IMR-90 (cell line): ENCODE data around the gene CYFIP1. TPM values are rescaled to one million over a fixed set of nuclear protein-coding genes. Genes with fewer than 3 reads are reported as not detected.
A peak's percentile ranks its signal among the peaks of the same experiment; 100 is the strongest.

Source experiments
- ATAC-seq: fragments of 200-7000 bp; cut with Tn5 transposase; 2 replicates; pipeline ENCODE4 v1.9.1; 2020; ENCODE audit warnings: low read depth, mild to moderate bottlenecking, moderate library complexity
- BruUV-seq: library from RNA; stranded (reverse); fragments of 400-500 nt; replicated peaks from 2 replicates; lab custom pipeline; 2021; lab: Mats Ljungman, UMichigan
- CTCF ChIA-PET: fragments of 300-600 bp; formaldehyde crosslinking; extraction: SDS; loops from one replicate; lab custom pipeline; 2021; ENCODE audit warnings: antibody characterized with exemption; lab: Yijun Ruan, JAX
- POLR2A ChIA-PET: fragments of 300-600 bp; sonication (Branson Sonifier 250); formaldehyde crosslinking; loops from one replicate; lab custom pipeline; 2022; ENCODE audit warnings: antibody characterized with exemption; ENCODE audit not compliant: unreplicated experiment; lab: Charles Lee
- DNase-seq: peaks from one replicate; pipeline ENCODE4 v3.0.0; 2013
- H2AFZ ChIP-seq: replicated peaks from 2 replicates; pipeline ENCODE3; 2013; ENCODE audit warnings: low read length, mild to moderate bottlenecking; ENCODE audit not compliant: poor library complexity
- H2AK5ac ChIP-seq: 2 replicates; pipeline ENCODE4 v1.6.1; 2013; ENCODE audit warnings: low read depth, low read length, inconsistent platforms
- H2AK9ac ChIP-seq: replicated peaks from 2 replicates; pipeline ENCODE3; 2013; ENCODE audit warnings: mild to moderate bottlenecking, low read depth, low read length, moderate library complexity; ENCODE audit not compliant: poor library complexity
- H2BK120ac ChIP-seq: 2 replicates; pipeline ENCODE4 v1.6.1; 2013; ENCODE audit warnings: low read depth, low read length, inconsistent platforms
- H2BK15ac ChIP-seq: 3 replicates; pipeline ENCODE4 v1.6.1; 2013; ENCODE audit warnings: low read depth, low read length, inconsistent platforms
- H2BK20ac ChIP-seq: 2 replicates; pipeline ENCODE4 v1.6.1; 2013; ENCODE audit warnings: low read depth, mild to moderate bottlenecking, inconsistent platforms, low read length, moderate library complexity
- H2BK5ac ChIP-seq: 2 replicates; pipeline ENCODE4 v1.6.1; 2013; ENCODE audit warnings: mild to moderate bottlenecking, low read depth, low read length, inconsistent platforms; ENCODE audit not compliant: poor library complexity, severe bottlenecking
- H3K14ac ChIP-seq: replicated peaks from 2 replicates; pipeline ENCODE4 v1.6.1; 2013; ENCODE audit warnings: low read depth, low read length, inconsistent platforms
- H3K18ac ChIP-seq: 2 replicates; pipeline ENCODE4 v1.6.1; 2013; ENCODE audit warnings: low read depth, low read length, control low read depth
- H3K23ac ChIP-seq: 2 replicates; pipeline ENCODE4 v1.6.1; 2013; ENCODE audit warnings: low read depth, low read length, inconsistent platforms
- H3K27ac ChIP-seq: 2 replicates; pipeline ENCODE4 v1.5.1; 2013; ENCODE audit warnings: mild to moderate bottlenecking, control low read depth, low read length; ENCODE audit not compliant: insufficient read depth
- H3K27me3 ChIP-seq: 2 replicates; pipeline ENCODE4 v1.6.1; 2013; ENCODE audit warnings: low read length; ENCODE audit not compliant: control insufficient read depth, insufficient read depth
- H3K36me3 ChIP-seq: 2 replicates; pipeline ENCODE4 v1.6.1; 2013; ENCODE audit warnings: low read length, mixed read lengths; ENCODE audit not compliant: control insufficient read depth, insufficient read depth
- H3K4ac ChIP-seq: 2 replicates; pipeline ENCODE4 v1.6.1; 2013; ENCODE audit warnings: low read depth, low read length, inconsistent platforms
- H3K4me1 ChIP-seq: 2 replicates; pipeline ENCODE4 v1.6.1; 2013; ENCODE audit warnings: low read length, mixed read lengths; ENCODE audit not compliant: control insufficient read depth, insufficient read depth
- H3K4me2 ChIP-seq: 2 replicates; pipeline ENCODE4 v1.6.1; 2013; ENCODE audit warnings: low read depth, mild to moderate bottlenecking, control low read depth, low read length, moderate library complexity
- H3K4me3 ChIP-seq: 2 replicates; pipeline ENCODE4 v1.5.1; 2013; ENCODE audit warnings: low read depth, mild to moderate bottlenecking, control low read depth, low read length, moderate library complexity; ENCODE audit not compliant: insufficient read depth
- H3K56ac ChIP-seq: 2 replicates; pipeline ENCODE4 v1.6.1; 2013; ENCODE audit warnings: low read length, inconsistent platforms; ENCODE audit not compliant: insufficient read depth; ENCODE audit errors: extremely low read depth
- H3K79me1 ChIP-seq, 2 experiments: 2 replicates each; pipeline ENCODE4 v1.6.1; 2013; ENCODE audit warnings: low read length in 2 of 2, inconsistent platforms in 1 of 2, low read depth in 1 of 2
- H3K9ac ChIP-seq: 2 replicates; pipeline ENCODE4 v1.6.1; 2013; ENCODE audit warnings: low read depth, low read length, control low read depth
- H3K9me1 ChIP-seq: 2 replicates; pipeline ENCODE4 v1.6.1; 2013; ENCODE audit warnings: low read length, inconsistent platforms; ENCODE audit not compliant: insufficient read depth
- H3K9me3 ChIP-seq: 2 replicates; pipeline ENCODE4 v1.6.1; 2013; ENCODE audit warnings: low read length; ENCODE audit not compliant: control insufficient read depth, insufficient read depth
- H4K20me1 ChIP-seq: 2 replicates; pipeline ENCODE4 v1.6.1; 2013; ENCODE audit warnings: low read length, inconsistent platforms; ENCODE audit not compliant: insufficient read depth
- H4K5ac ChIP-seq: 2 replicates; pipeline ENCODE4 v1.6.1; 2013; ENCODE audit warnings: mild to moderate bottlenecking, low read depth, low read length, control low read depth
- H4K8ac ChIP-seq, 2 experiments: 2 replicates each; pipeline ENCODE4 v1.6.1; 2013; ENCODE audit warnings: low read depth in 2 of 2, low read length in 2 of 2, control low read depth in 1 of 2, inconsistent platforms in 1 of 2
- H4K91ac ChIP-seq: 2 replicates; pipeline ENCODE4 v1.6.1; 2013; ENCODE audit warnings: low read depth, low read length, inconsistent platforms; ENCODE audit not compliant: insufficient read depth
- BHLHE40 ChIP-seq: fragments of 150-350 bp; IDR thresholded peaks from 2 replicates; pipeline ENCODE4 v1.6.1; 2016; ENCODE audit warnings: mild to moderate bottlenecking, low read depth, low read length
- CEBPB ChIP-seq: IDR thresholded peaks from 2 replicates; pipeline ENCODE4 v1.6.1; 2012; ENCODE audit warnings: low read depth, low read length, improper control_type of control experiment
- CHD1 ChIP-seq: IDR thresholded peaks from 2 replicates; pipeline ENCODE4 v1.6.1; 2012; ENCODE audit warnings: low read depth, low read length, improper control_type of control experiment
- CTCF ChIP-seq: conservative IDR thresholded peaks from 2 replicates; pipeline ENCODE4 v1.5.1; 2012; ENCODE audit warnings: mild to moderate bottlenecking, low read depth, low read length, improper control_type of control experiment
- ELK1 ChIP-seq: fragments of 150-350 bp; IDR thresholded peaks from 2 replicates; pipeline ENCODE4 v1.6.1; 2016; ENCODE audit warnings: low read depth, mild to moderate bottlenecking, low read length, moderate library complexity, borderline replicate concordance
- FOS ChIP-seq: fragments of 150-350 bp; IDR thresholded peaks from 2 replicates; pipeline ENCODE4 v1.6.1; 2016; ENCODE audit warnings: low read depth, low read length
- MAZ ChIP-seq: IDR thresholded peaks from 2 replicates; pipeline ENCODE4 v1.6.1; 2012; ENCODE audit warnings: low read depth, mild to moderate bottlenecking, low read length, improper control_type of control experiment, moderate library complexity, borderline replicate concordance
- MXI1 ChIP-seq: IDR thresholded peaks from 2 replicates; pipeline ENCODE4 v1.6.1; 2012; ENCODE audit warnings: low read depth, mild to moderate bottlenecking, low read length, moderate library complexity, borderline replicate concordance
- NFE2L2 ChIP-seq: fragments of 150-350 bp; IDR thresholded peaks from 2 replicates; pipeline ENCODE4 v1.6.1; 2016; ENCODE audit warnings: low read depth, mild to moderate bottlenecking, low read length
- POLR2A ChIP-seq: IDR thresholded peaks from 2 replicates; pipeline ENCODE4 v1.6.1; 2012; ENCODE audit warnings: mild to moderate bottlenecking, low read depth, low read length
- RAD21 ChIP-seq: IDR thresholded peaks from 2 replicates; pipeline ENCODE4 v1.6.1; 2012; ENCODE audit warnings: low read length, improper control_type of control experiment
- RCOR1 ChIP-seq: IDR thresholded peaks from 2 replicates; pipeline ENCODE4 v1.6.1; 2012; ENCODE audit warnings: mild to moderate bottlenecking, low read length, improper control_type of control experiment; ENCODE audit not compliant: insufficient replicate concordance
- RFX5 ChIP-seq: IDR thresholded peaks from 2 replicates; pipeline ENCODE4 v1.8.0; 2012; ENCODE audit warnings: low read depth, mild to moderate bottlenecking, low read length, moderate library complexity
- SMC3 ChIP-seq: fragments of 150-350 bp; IDR thresholded peaks from 2 replicates; pipeline ENCODE4 v1.6.1; 2016; ENCODE audit warnings: low read depth, mild to moderate bottlenecking, antibody characterized with exemption, low read length, moderate library complexity
- USF2 ChIP-seq: fragments of 150-350 bp; IDR thresholded peaks from 2 replicates; pipeline ENCODE4 v1.6.1; 2017; ENCODE audit warnings: mild to moderate bottlenecking, antibody characterized with exemption, low read length, low read depth
- WGBS, 2 experiments: methylation state at CpG; one replicate each; pipeline versions ENCODE4 v1.1.5 to v1.1.7; 2013; ENCODE audit warnings: missing lambda C conversion rate in 2 of 2; ENCODE audit not compliant: insufficient read length in 1 of 2; ENCODE audit errors: extremely low coverage in 2 of 2; 5-methylcytosine and 5-hydroxymethylcytosine counted together
- dilution Hi-C: fragments of 300-500 bp; cut with HindIII; formaldehyde crosslinking; loops from one replicate; pipeline ENCODE4 v1.14.3; 2018; ENCODE audit warnings: low sequenced_read_pairs; ENCODE audit not compliant: unreplicated experiment
- in situ Hi-C: fragments of 300-500 bp; cut with MboI; formaldehyde crosslinking; loops from 3 replicates; pipeline ENCODE4 v1.14.3; 2019; ENCODE audit warnings: low sequenced_read_pairs, inconsistent platforms, mixed read lengths
- intact Hi-C: fragments of 100-400 bp; cut with micrococcal nuclease; formaldehyde crosslinking; loops from 2 replicates; pipeline ENCODE4 v1.10.0; 2022
- polyA plus RNA-seq, 3 experiments: library from polyadenylated mRNA; depleted of rRNA; stranded (reverse); fragments of >200 nt; gene quantifications; 2 replicates each; pipeline ENCODE4 v1.2.3, GENCODE V29; 2012; ENCODE audit warnings: low replicate concordance in 1 of 3
- total RNA-seq: library from RNA; depleted of rRNA; stranded (reverse); fragments of >200 nt; gene quantifications from 2 replicates; pipeline ENCODE4 v1.2.3, GENCODE V29; 2012

Gene CYFIP1
- total and polyA plus RNA-seq, 2 of the 4 experiments (the other 2 are of a cell fraction), result 58.4 to 163 TPM

- H2BK15ac ChIP-seq, result no peak overlapping the region
- no peak overlapping the region for H4K8ac ChIP-seq
- H2AK5ac ChIP-seq, result no peak overlapping the region
- no peaks in the 10 kb centered on the region for H3K9me3 ChIP-seq
- no CpG with 5 or more reads among the region's 2 CpGs for WGBS, 2 experiments
- no peak overlapping the region for H3K4ac ChIP-seq
- intact Hi-C loops (no loop called here), dilution Hi-C loops (no loop called here), in situ Hi-C loops (no loop called here)
- CTCF ChIA-PET, result no interaction called here
- no peak overlapping the region for H4K5ac ChIP-seq
- no peak overlapping the region for H3K56ac ChIP-seq
- no peak overlapping the region for H2AFZ ChIP-seq
- DNase-seq (peak; percentile 52), ATAC-seq (peak; percentile 73)
- no peak overlapping the region for H4K91ac ChIP-seq
- H3K4me3 ChIP-seq, result no peak overlapping the region
- TF ChIP-seq POLR2A (no peak), BHLHE40 (no peak), USF2 (no peak), RAD21 (no peak), FOS (no peak), CHD1 (no peak), CEBPB (no peak), MXI1 (no peak), MAZ (no peak), NFE2L2 (no peak), SMC3 (no peak), CTCF (no peak), RCOR1 (no peak), ELK1 (no peak), RFX5 (no peak)
- H3K9me1 ChIP-seq, result peaks cover 6% of the 10 kb centered on the region; the same call in 1 of the 2 replicates
- H3K4me2 ChIP-seq, result peak overlapping the region; percentile 72
- POLR2A ChIA-PET, result no interaction called here
- H2AK9ac ChIP-seq, result no peak overlapping the region
- peaks cover 27% of the 10 kb centered on the region for H4K20me1 ChIP-seq
- H2BK20ac ChIP-seq, result no peak overlapping the region
- H3K18ac ChIP-seq, result no peak overlapping the region
- peaks cover 13% of the 10 kb centered on the region for H3K4me1 ChIP-seq
- H3K23ac ChIP-seq, result no peak overlapping the region
- H3K14ac ChIP-seq, result no peak overlapping the region
- H3K36me3 ChIP-seq, result peaks cover 13% of the 10 kb centered on the region
- H3K27ac ChIP-seq, result peak overlapping the region; percentile 66
- no peak overlapping the region for H2BK120ac ChIP-seq
- peak overlapping the region; percentile 67 for H2BK5ac ChIP-seq
- H3K79me1 ChIP-seq, result peaks cover 35 to 45% of the 10 kb centered on the region in 2 experiments
- BruUV-seq, result no TSS peak
- H3K9ac ChIP-seq, result peak overlapping the region; percentile 56; the same call in 1 of the 2 replicates
- H3K27me3 ChIP-seq, result no peaks in the 10 kb centered on the region
Observed at GRCh38 chr15:22845289-22845900, 134.8 kb downstream of the CYFIP1 start.
